ENCODE results near the gene C1orf159. TPM values are rescaled to one million over a fixed set of nuclear protein-coding genes. Genes with fewer than 3 reads are reported as not detected.

Gene C1orf159
- total RNA-seq, result 10 to 100 TPM; 18.6 to 37.1 TPM

DNA sequence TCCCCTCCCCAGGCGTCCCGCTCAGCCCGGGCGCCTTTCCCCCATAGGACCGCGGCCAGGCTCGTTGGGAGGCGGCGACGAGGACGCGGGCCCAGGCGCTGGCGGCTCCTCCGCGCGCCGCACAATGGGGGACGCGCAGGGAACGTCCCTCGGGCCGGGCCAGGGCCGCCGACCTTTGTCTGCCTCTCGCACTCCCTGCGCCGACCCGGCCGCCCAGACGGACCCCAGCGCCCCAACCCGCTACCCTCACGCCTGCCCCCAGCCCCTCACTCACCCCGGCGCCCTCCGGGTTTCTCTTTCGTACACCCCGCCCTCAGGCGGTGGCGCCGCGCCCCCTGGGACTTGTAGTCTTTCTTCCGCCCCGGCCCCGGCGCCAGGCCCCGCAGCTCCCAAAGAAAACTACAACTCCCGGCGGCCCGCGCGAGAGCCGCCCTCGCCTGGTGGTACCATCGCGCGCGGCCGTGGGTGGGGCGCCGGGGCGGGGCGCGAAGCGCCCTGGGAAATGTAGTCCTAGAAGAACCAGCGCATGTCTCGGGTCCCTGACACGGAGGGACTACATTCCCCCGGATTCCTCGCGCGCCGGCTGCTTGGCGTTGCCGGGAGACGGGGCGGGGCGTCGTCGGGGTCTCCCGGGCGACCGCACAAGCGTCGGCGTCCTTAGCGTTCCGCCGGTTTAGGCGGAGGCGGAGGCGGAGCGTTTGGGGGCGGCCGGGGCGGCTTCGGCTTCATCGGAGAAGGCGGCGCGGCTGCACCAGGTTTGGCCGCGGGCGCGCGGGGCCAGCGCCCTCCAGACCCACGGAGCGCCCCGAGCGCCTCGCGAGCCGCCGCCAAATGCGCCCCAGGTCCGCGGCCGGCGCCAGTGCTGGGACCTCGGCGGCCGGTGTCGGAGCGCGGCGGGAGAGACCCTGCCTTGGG lies at the start of gene C1orf159:
C1orf159 (minus strand) TSS at position 304 of the 915 bp plus-strand sequence. CDS start 24,546 bp downstream, outside the sequence.
- peak within 1 kb of the TSS; percentile 84 for H3K4me3 Mint-ChIP-seq
- ATAC-seq (peak; percentile 97 to 98), DNase-seq (ENCODE audit: low spot score) (peak; percentile 99)
- H3K9me3 Mint-ChIP-seq, result no peaks in the 10 kb centered on the region
- H3K27me3 Mint-ChIP-seq, result peaks cover 3 to 7% of the 10 kb centered on the region in 2 donors
- H3K36me3 Mint-ChIP-seq, result peaks cover 5% of the 10 kb centered on the region
- peak within 1 kb of the TSS; percentile 23 to 64 for H3K27ac Mint-ChIP-seq
- H3K4me1 Mint-ChIP-seq (ENCODE audit: low read depth in 2 of 2), result peaks cover 0 to 20% of the 10 kb centered on the region in 2 donors

DNA sequence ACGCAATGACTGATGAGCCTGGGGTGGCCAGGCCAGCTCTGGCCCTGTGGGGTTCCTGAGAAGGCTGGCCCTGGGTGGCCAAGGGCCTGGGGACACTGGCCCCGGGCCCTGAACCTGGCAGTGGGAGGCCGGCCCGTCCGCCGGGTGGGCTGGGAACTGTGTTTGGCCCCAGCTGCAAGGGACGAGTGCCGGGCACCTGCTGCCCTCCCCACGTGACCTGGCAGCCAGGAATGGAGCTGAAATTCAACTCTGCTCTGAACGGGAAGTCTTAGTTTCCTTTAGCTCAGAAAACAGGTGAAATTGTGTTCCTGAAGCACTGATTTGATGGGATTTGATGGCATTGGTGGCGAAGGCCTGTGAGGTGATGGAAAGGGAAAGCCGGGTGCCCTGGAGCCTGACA lies 49.6 kb upstream of the C1orf159 start:
- no peaks in the 10 kb centered on the region for H3K27me3 Mint-ChIP-seq
- no peak for ATAC-seq
- H3K4me3 Mint-ChIP-seq, result peak overlapping the region; percentile 36
- no peak for DNase-seq (ENCODE audit: low spot score)
- no peaks in the 10 kb centered on the region for H3K36me3 Mint-ChIP-seq
- H3K4me1 Mint-ChIP-seq (ENCODE audit: low read depth in 2 of 2), result peaks cover 5 to 9% of the 10 kb centered on the region in 2 donors
- H3K27ac Mint-ChIP-seq, result peak overlapping the region in 1 of 2 donors; percentile 47
- H3K9me3 Mint-ChIP-seq, result no peaks in the 10 kb centered on the region

DNA sequence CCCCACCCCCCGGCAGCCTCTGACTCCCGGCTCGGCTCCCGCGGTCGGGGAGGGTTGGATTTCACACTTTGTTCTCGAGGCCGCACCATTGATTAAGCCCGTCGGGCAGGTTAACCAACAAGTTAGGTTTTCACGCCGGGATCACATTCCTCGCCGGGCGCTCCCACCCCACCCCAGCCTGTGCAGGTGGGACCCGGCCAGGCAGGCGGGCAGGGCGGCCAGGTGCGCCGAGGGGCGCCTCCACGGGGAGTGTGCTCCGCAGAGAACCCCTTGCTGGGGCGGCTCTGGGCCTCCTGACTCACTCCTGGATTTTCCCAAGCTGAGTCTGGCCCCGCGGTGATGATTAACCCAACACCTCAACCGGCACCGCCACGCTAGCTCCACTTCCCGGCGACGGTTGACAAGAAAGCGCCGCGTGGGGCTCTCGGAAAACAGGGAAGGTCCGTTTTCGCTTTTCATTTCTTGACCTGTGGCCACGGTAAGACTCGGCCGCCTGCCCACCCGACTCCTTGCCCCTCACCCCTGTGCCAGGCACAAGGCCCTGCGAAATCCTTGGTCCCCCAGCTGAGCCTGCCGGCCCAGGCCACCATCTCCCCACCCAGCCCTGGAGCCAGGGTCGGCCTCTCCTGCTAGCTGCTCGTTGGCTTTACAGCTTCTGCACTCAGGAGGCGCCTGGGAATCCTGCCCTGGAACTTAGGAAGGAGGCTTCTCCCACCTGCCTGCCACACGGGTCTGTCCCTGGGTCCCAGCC lies 49.0 kb upstream of the C1orf159 start:
- Mint-ChIP-seq H3K4me3 (no peak overlapping the region), H3K36me3 (no peaks in the 10 kb centered on the region), H3K4me1 (ENCODE audit: low read depth in 2 of 2) (peaks cover 5 to 6% of the 10 kb centered on the region in 2 donors), H3K9me3 (no peaks in the 10 kb centered on the region), H3K27ac (no peak overlapping the region), H3K27me3 (no peaks in the 10 kb centered on the region)
- DNase-seq (ENCODE audit: low spot score) (no peak), ATAC-seq (no peak)

DNA sequence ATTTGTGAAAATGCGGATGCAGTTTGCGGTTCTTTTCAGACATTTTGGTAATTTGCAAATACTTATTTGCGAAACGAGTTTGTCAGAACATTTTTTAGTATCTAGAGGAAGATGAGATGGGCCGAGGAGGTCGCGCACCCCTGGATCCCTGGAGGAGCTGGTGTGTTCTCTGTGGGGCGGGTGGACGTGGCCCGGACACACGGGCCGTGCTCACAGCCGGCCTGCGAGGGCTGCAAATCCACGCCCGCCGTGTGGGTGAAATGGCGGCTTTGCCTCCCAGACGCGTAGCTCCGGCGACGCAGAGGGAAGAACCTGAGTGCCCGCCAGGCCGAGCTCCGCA lies 48.4 kb upstream of the C1orf159 start:
- H3K27ac Mint-ChIP-seq, result peak overlapping the region; percentile 41 to 43
- peaks cover 5 to 6% of the 10 kb centered on the region in 2 donors for H3K4me1 Mint-ChIP-seq (ENCODE audit: low read depth in 2 of 2)
- no peaks in the 10 kb centered on the region for H3K36me3 Mint-ChIP-seq
- H3K9me3 Mint-ChIP-seq, result no peaks in the 10 kb centered on the region
- no peaks in the 10 kb centered on the region for H3K27me3 Mint-ChIP-seq
- H3K4me3 Mint-ChIP-seq, result no peak overlapping the region
- ATAC-seq (no peak), DNase-seq (ENCODE audit: low spot score) (no peak)

DNA sequence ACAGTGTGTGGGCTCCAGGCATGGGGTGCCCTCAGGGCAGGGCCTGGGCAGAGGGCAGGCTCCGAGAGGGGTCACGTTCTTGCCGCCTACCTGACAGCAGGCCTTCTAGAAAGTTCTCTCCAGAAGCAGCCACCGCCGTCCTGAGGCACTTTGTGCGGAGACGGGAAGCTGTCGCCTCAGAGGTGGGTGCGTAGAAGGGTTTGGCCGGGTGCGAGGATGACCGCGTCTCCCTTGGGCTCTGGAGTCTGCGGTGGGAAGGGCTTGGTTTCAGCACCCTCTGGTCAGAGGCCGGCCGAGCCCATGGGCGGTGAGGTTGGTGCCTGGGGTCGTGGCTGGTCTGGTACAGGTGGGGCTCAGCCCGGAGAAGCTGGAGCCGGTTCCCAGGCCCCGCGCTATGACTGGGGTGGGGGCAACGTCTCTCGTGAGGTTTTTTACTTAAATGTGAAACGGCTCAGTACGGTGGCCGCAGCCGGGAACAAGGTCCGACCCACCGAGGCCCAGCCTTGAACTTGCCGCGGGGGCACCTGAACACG lies 47.7 kb upstream of the C1orf159 start:
- Mint-ChIP-seq H3K4me1 (ENCODE audit: low read depth in 2 of 2) (peaks cover 5 to 6% of the 10 kb centered on the region in 2 donors), H3K27ac (peak overlapping the region; percentile 41 to 43), H3K27me3 (no peaks in the 10 kb centered on the region), H3K9me3 (no peaks in the 10 kb centered on the region), H3K36me3 (no peaks in the 10 kb centered on the region), H3K4me3 (no peak overlapping the region)
- ATAC-seq (no peak), DNase-seq (ENCODE audit: low spot score) (peak; percentile 60)

DNA sequence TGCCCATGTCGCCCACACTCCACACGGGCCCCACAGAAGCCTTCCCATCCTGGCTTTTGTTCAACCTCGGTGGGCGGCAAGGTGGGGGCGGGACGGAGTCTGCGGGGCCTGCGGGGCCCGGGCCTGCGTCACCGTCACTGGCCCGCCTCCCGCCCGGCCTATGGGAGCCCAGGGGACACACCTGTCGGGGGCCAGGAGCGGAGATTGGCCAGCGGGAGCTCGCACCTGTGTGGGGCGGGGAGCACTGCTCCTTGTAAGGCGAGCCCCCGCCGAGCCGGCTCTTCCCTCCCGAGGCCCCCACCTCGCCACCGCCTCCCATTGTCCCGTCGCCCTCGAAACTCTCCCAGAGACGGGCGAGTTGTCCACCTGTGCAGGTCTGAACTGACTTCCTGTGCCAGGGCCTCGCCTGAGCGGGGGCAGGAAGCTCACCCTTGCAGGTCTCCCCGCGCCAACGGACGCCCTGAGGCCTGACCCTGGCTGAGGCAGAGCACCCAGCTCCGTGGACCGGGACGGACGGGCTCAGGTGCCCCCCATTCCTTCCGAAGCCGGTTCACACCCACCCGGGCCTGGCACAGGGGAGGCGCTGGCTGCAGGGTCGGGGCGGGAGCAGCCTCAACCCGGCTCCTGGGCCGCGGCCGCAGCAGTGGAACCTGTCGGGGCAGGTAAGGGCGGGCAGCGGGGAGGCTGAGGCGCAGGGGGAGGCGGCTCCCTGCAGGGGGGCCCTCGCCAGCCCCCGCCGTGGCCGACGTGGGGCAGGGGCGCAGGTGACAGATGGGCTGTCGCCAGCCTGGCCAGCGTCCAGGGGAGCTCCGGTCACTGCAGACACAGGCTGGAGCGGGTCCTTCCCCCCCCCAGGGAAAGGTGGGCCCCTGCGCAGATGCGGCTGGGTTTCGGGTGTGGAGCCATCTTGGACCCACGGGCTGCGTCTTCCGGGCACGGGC lies 47.0 kb upstream of the C1orf159 start:
- DNase-seq (ENCODE audit: low spot score) (no peak), ATAC-seq (no peak)
- H3K27ac Mint-ChIP-seq, result no peak overlapping the region
- H3K4me1 Mint-ChIP-seq (ENCODE audit: low read depth in 2 of 2), result peaks cover 5 to 6% of the 10 kb centered on the region in 2 donors
- no peaks in the 10 kb centered on the region for H3K27me3 Mint-ChIP-seq
- no peaks in the 10 kb centered on the region for H3K36me3 Mint-ChIP-seq
- H3K4me3 Mint-ChIP-seq, result no peak overlapping the region
- H3K9me3 Mint-ChIP-seq, result no peaks in the 10 kb centered on the region

DNA sequence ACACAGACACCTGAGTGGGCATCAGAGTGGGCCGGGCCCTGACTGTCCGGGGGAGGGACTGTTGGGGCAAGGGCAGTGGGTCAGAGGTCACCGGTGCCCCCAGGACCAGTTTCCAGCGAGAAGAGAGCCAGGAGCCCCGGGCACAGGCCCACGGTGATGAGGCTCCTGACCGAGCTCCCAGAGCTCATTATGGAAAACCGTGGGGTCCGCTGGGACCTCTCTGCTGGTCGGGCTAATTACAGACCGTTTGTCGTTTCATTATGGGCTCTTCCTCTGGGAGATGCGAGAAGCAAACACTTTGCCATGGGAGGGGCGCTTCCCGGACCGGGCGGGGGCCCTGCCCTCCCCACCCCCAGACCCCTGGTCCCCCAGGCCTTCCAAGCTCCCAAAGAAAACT lies 45.8 kb upstream of the C1orf159 start:
- peaks cover 5 to 6% of the 10 kb centered on the region in 2 donors for H3K4me1 Mint-ChIP-seq (ENCODE audit: low read depth in 2 of 2)
- H3K4me3 Mint-ChIP-seq, result no peak overlapping the region
- H3K27ac Mint-ChIP-seq, result no peak overlapping the region
- H3K36me3 Mint-ChIP-seq, result no peaks in the 10 kb centered on the region
- no peaks in the 10 kb centered on the region for H3K9me3 Mint-ChIP-seq
- no peak for ATAC-seq
- H3K27me3 Mint-ChIP-seq, result no peaks in the 10 kb centered on the region
- DNase-seq (ENCODE audit: low spot score), result no peak

DNA sequence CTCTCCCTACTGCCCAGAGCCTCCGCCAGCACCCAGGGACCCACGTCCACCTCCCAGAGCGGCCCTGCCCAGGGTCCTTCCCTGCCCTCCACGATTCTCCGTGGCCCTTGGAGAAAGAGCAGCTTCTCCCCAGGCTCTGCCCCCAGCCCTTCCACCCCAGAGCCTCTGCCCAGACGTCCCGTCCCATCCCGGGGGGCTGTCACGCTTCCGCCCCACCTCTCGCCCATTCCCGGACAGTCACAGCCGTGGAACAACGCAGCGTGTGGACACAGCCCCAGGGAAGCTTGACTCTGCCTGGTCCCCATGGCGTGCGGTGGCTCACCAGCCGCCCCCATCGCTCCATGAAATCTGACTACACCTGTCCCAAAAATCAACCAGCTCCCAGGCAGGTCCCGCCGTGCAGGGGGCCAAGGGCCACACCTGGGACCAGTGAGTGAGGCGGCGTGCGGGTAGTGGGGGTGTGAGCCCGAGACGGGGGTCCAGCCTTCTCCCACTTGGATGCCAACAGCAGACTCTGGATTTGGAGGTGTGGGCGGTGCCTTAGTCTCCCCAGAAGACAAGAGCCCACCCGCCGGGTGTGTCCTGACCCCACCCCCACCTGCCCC lies 45.3 kb upstream of the C1orf159 start:
- Mint-ChIP-seq H3K4me3 (no peak overlapping the region), H3K9me3 (no peaks in the 10 kb centered on the region), H3K4me1 (ENCODE audit: low read depth in 2 of 2) (peaks cover 5 to 9% of the 10 kb centered on the region in 2 donors), H3K27ac (no peak overlapping the region), H3K27me3 (no peaks in the 10 kb centered on the region), H3K36me3 (no peaks in the 10 kb centered on the region)
- ATAC-seq (no peak), DNase-seq (ENCODE audit: low spot score) (no peak)

DNA sequence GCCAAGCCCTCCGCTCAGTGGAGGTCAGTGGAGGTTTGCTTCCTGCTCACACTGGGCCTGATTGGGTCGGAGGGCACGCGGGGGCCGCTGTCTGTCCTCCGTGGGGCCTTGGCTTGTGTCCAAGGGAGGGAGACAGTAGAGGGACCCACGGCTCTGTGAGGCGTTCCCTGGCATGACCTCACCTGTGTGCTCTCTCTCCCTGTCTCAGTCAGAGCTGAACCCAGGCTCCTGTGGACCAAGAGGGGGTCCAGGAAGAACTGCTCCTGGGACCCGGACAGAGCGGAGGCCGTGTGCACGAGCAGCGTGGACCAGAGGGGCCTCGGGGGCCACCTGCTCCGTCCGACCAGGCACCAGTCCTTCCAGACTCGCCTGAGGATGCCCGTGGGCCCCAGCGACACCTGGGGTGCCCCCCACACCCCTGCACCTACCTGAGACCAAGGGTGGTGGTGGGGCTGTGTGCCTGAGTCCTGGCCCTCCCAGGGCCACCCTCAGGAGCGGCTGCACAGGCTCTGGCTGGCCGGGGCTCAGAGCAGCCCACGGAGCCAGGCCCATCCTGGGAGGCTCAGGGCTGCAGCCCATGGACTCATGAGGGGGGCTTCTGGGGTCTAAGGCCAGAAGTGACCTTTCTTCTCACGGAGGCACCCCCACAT lies 44.5 kb upstream of the C1orf159 start:
- Mint-ChIP-seq H3K36me3 (no peaks in the 10 kb centered on the region), H3K9me3 (peaks cover under 1% of the 10 kb centered on the region)

DNA sequence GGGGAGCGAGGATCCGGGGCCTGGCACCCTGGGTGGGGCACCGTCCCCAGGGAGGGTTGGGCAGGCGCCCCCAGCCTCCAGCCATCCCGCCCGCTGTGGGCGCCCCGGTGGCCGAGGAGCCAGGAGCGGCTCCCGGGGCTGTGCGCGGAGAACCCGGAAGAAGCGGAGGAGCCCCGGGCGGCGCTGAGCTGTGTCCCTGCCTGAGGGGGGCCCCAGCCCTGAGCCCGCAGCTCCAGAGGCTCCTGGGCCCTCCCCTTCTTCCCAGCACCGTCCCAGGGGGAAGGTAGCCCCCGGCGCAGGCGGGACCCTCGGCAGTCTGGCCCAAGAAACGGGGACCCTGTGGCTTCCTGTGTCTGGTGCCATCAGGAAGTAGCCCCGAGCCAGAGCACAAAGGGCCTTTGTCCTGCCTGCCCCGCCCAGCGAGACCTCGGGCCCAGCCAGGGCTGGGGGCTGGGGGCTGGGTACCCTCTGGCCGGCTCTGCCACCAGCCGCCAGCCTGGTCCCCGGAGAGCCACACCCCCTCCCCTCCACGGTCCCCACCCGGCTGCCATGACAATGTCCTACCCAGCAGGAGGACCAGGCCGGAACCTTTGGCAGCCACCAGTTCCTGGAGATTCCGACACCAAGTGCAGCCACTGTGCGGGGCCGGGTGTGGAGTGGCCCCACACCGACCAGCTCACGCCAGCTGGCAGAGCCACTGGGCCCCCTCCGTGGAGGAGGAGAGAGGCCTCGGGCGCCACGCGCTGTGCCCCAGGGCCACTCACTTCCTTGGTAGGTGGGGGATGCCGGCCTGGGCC lies 42.2 kb upstream of the C1orf159 start:
- Mint-ChIP-seq H3K27me3 (no peaks in the 10 kb centered on the region), H3K4me1 (ENCODE audit: low read depth in 2 of 2) (peaks cover 13% of the 10 kb centered on the region in 2 donors), H3K36me3 (peaks cover 13% of the 10 kb centered on the region), H3K27ac (peak overlapping the region; percentile 50 to 51), H3K9me3 (peaks cover 10% of the 10 kb centered on the region), H3K4me3 (peak overlapping the region; percentile 25)
- ATAC-seq (peak; percentile 69 to 72), DNase-seq (ENCODE audit: low spot score) (no peak)

More for the DNA sequence above, 44.5 kb upstream of the C1orf159 start:
- H3K4me3 Mint-ChIP-seq, result no peak overlapping the region
- DNase-seq (ENCODE audit: low spot score) (no peak), ATAC-seq (no peak)
- peaks cover 0 to 4% of the 10 kb centered on the region in 2 donors for H3K4me1 Mint-ChIP-seq (ENCODE audit: low read depth in 2 of 2)
- H3K27ac Mint-ChIP-seq, result no peak overlapping the region
- no peaks in the 10 kb centered on the region for H3K27me3 Mint-ChIP-seq

DNA sequence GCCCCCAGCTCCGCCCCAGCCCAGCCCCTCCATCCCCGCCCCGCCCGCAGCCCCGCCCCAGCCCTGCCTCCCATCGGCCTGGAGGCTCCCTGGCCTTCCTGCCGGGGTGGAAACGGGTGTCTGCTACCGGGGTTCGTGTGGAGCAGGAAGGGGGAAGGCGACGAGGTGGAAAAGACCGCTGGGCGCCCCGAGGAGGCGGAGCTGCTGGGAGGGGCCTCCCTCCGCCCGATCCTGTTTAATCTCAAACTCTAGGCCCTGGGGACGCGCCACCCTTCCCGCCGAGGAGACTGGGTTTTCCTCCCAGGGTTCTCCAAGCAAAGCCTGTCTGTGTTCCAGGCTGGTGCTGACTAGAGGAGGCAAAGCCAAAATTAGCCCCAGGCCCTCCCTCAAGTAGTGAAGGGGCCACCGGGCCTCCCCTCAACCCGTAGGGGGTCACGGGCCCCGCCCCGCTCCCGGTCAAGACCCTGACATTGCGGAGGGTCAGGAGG lies 41.6 kb upstream of the C1orf159 start:
- H3K27ac Mint-ChIP-seq, result peak overlapping the region; percentile 50 to 51
- peaks cover 17% of the 10 kb centered on the region for H3K9me3 Mint-ChIP-seq
- DNase-seq (ENCODE audit: low spot score), result peak; percentile 86
- H3K4me1 Mint-ChIP-seq (ENCODE audit: low read depth in 2 of 2), result peaks cover 17 to 20% of the 10 kb centered on the region in 2 donors
- peaks cover 19% of the 10 kb centered on the region for H3K36me3 Mint-ChIP-seq
- H3K27me3 Mint-ChIP-seq, result no peaks in the 10 kb centered on the region
- H3K4me3 Mint-ChIP-seq, result peak overlapping the region; percentile 53
- peak; percentile 74 to 87 for ATAC-seq

DNA sequence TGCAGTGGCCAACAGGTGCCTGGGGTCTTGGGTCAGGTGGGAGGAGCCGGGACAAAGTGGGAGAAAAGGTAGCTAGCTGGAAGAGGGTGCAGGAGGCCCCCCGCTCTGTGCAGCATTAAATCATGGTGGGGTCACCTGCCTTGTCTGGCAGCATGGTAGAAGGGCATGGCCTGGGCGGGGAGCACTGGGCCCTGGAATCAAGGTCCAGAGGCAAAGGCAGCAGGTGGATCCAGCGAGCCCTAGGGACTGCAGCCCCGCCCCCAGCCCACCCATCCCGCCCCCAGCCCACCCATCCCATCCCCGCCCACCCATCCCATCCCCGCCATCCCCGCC lies 41.1 kb upstream of the C1orf159 start:
- Mint-ChIP-seq H3K36me3 (peaks cover 21% of the 10 kb centered on the region), H3K27me3 (no peaks in the 10 kb centered on the region), H3K4me1 (ENCODE audit: low read depth in 2 of 2) (peaks cover 20 to 23% of the 10 kb centered on the region in 2 donors), H3K27ac (peak overlapping the region; percentile 50 to 51), H3K9me3 (peaks cover 20% of the 10 kb centered on the region), H3K4me3 (peak overlapping the region; percentile 54)
- DNase-seq (ENCODE audit: low spot score) (no peak), ATAC-seq (peak in 1 of 2 donors; percentile 2)

Measured in natural killer cell treated with Interleukin-12 subunit alpha and Interleukin-12 subunit beta and Interleukin-15 and Interleukin-18, amount 100 ng/mL, for 72 hours (primary cell).